ENCODE data around the gene GPR31.

DNA sequence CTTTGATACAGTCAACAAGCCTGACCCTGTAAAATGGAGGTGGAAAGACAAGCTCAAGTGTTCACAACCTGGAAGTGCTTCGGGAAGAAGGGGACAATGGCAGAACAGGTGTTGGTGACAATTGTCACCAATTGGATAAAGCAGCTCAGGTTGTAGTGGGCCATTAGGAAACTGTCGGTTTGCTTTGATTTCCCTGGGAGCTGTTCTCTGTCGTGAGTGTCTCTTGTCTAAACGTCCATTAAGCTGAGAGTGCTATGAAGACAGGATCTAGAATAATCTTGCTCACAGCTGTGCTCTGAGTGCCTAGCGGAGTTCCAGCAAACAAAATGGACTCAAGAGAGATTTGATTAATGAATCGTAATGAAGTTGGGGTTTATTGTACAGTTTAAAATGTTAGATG is 19.9 kb downstream of the GPR31 start:
- no peak for TF ChIP-seq ZNF324 (tag by site-specific recombination; IDR thresholded peaks at IDR 0.05)
- no peak for TF ChIP-seq YY1 (tag by site-specific recombination; IDR thresholded peaks at IDR 0.05)
- no peak for TF ChIP-seq ZNF768 (tag by site-specific recombination; IDR thresholded peaks at IDR 0.05)
- no peak for TF ChIP-seq ZNF549 (tag by site-specific recombination; IDR thresholded peaks at IDR 0.05)
- no peak for TF ChIP-seq ZNF701 (tag by site-specific recombination; IDR thresholded peaks at IDR 0.05)
- no peak for TF ChIP-seq ZNF747 (tag by site-specific recombination; IDR thresholded peaks at IDR 0.05)
- TF ChIP-seq KLF16 (tag by site-specific recombination; IDR thresholded peaks at IDR 0.05) = no peak
- no peak for TF ChIP-seq ZNF155 (tag by site-specific recombination; IDR thresholded peaks at IDR 0.05)
